Activated CD4-positive, alpha-beta T cell treated with anti-CD3 and anti-CD28 coated beads, Interleukin-2, Interleukin-6, amounts not matched to agents 100 ng/mL and 50 ng/mL, durations not matched to agents 16 hours and 8 hours (primary cell): Measurements from ENCODE around the gene CDK6.
"Not testable (repeated sequence)": the region's sequence is repeated elsewhere in the genome, so short reads cannot be mapped to it uniquely, and the experiment has no call there.

Experiments used
- DNase-seq: peaks from one replicate; pipeline ENCODE4 v3.0.0-alpha.2; 2020

The CDK6 gene

GRCh38 chr7:92613720-92614119, 222.7 kb downstream of the CDK6 start:
- no peak for DNase-seq

DNA sequence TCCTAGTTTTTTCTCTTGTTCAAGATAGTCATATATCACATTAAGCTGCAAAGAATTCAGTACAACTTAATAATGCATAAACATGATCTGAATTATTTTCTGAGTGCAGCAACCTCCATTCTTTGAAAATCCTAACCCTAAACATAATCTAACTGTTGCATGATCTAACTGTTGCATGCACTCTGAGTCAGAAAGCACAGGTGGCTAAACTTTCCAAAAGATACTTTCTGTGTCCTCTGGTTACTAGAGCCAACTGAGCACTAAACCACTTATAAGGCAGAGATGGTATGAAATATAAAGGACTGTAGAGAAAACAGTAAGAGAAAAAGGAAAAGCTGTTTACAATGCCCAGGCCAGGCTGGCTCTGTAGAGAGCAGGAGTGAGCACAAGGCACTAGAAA, 223.2 kb downstream of the CDK6 start:
- no peak for DNase-seq

GRCh38 chr7:92612501-92612900, 223.9 kb downstream of the CDK6 start:
- DNase-seq, result no peak

- no peak for DNase-seq
Observed at GRCh38 chr7:92611735-92612134, 224.6 kb downstream of the CDK6 start.

DNA sequence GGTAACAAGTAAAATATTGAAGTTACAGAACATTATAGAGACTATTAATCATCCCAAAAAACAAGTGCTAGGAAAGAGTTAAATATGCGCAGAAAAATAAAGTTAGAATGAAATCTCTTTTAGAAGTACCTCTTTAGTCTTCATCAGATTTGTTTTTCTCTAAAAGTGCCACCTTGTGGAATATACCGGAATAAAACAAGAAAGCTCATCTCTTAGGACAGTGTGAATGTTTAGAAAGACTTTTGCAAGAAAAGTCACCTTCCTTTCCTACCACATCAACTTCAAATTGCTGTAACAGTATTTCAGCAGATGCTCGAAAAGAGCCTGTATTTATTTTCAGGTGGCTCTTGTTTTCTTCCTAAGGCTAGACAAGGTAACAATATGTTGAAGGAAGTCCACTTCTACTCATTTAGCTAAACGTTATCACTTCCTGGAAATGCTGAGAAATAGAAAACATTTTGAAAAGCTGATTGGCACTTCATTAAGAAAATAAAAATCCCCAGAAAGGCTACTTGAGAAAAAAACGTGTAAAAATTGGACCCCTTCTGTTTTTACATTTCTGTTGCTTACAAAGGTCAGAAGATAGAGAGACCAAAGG, 226.4 kb downstream of the CDK6 start:
- no peak for DNase-seq

DNA sequence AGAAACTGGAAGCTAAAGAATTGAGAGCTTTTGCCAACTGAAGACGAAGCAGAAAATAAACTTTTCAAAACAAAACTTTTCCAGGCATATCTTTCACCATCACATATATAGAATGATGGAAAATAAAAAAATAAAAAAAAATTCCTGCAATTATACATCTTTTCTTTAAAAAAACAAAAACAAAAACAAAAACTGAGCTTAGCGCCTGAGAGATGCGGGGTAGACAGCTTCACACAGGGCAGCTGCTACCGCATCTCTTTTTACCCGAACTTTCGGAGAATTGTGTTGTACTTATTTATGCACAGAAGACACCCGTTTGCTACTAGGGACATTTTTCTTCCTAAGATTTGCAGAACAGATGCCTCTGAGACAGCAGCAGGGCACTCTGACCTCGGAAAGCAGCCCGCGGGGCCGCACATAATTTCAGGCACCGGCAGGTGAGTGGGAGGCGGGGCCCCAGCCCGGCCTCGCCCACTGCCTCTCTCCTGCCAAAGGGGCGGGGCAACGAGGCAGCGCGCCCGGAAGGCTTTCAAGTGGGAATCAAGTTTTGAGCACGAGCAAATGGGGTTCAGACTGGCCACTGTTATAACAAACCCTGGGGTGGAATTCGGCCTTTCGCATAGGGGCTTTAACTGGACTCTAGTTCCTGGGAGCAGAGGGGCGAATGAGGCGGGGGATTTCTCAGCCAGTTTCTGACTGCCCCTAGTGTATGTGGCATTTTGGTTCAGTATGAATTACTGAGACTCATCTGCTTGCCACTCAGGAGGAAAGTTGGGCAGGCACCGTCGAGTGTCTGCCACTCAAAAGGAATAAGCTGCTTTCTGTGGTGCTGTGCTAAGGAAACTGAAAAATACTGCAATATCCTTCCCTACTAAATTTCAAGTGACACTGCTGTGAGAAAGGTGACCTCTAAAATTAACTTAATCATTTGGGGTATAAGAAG, 227.7 kb downstream of the CDK6 start:
- DNase-seq, result no peak

DNA sequence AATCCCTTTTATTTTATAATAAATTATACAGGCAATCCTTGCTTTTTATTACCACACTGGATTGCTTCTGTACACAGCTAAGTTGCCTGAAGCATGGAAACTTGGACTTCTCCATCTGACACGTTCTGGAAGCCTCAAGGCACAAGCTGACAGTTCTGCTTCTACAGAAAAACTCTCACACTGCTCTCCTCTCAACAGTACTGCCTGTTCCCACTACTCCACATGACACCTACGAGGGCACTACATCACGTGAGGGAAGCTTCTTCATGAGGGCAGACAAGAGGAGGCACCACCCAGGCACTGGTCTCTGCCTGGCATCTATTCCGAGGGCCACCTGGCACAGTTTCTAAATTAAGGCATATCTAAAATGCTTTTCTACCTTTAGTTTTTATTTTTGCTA, 229.4 kb downstream of the CDK6 start:
- no peak for DNase-seq

GRCh38 chr7:92604517-92604916, 231.9 kb downstream of the CDK6 start:
- DNase-seq, result not testable (repeated sequence)

GRCh38 chr7:92603089-92603445, 233.3 kb downstream of the CDK6 start:
- DNase-seq, result no peak

DNA sequence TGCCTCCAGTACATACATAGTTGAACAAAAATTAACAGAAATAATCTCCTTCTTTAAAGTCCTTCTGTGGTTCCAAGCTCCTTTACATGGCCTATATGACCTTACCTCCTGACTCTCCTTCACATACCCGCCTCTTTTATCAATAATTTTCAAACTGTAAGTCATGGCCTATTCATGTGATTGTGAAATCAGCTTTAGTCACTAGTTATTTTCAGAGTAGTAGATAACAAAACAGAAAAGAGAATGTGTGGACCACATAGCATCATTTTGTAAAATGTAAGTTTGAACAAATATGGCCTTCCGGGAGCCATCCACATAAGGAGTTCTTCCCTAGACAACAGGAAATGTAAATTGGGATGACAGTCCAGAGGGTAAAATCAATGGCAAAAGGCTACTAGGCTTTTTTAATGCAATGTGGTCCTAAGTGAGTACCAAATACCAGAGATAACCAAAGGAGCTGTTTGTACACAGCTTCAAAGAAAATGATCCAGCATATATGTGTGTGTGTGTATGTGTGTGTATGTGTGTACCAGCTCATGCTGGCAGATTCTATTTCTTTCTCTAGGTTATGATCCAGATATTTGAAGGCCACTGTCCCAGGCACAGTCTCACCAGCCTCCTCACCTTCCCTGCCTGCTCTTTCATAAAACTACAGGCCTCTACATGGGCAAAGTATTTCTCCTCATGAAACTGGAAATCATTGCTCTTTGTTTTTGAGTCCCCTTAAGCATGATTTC, 233.9 kb downstream of the CDK6 start:
- DNase-seq, result no peak

- no peak for DNase-seq
Observed at GRCh38 chr7:92598310-92598981, 237.9 kb downstream of the CDK6 start.

DNA sequence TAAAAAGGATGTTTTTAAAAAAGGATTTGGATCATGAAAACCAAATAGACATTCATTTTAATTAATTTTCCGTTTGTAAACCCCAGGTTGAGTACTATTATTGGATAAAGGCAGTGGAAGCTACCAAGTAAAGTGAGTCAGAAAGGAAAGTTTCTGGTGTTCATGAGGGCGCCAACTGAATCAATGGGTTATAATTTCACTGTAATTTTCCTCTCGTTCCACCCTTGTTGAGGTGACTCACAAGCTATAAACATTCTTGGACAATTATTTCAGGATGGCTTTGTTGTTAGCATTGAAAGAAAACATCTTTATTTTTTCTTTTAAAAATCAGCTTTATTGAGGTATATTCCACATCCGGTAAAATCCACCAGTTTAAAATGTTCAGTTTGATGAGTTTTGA, 241.1 kb downstream of the CDK6 start:
- no peak for DNase-seq

DNA sequence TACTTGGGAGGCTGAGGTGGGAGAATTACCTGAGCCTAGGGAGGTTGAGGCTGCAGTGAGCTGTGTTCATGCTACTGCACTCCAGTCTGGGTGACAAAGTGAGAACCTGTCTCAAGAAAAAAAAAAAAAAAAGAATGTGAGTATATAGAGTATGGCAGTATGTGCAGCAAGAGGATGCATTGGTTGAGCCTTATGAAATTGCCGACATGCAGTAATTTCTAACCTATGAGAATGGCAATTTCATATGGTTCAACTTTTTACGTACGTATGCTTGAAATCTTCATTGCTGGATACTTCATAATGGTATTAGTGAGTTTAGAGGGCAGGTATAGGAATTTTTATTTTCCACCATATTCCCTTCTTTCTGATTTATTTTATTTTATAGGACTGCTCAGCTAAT, 241.6 kb downstream of the CDK6 start:
- no peak for DNase-seq

DNA sequence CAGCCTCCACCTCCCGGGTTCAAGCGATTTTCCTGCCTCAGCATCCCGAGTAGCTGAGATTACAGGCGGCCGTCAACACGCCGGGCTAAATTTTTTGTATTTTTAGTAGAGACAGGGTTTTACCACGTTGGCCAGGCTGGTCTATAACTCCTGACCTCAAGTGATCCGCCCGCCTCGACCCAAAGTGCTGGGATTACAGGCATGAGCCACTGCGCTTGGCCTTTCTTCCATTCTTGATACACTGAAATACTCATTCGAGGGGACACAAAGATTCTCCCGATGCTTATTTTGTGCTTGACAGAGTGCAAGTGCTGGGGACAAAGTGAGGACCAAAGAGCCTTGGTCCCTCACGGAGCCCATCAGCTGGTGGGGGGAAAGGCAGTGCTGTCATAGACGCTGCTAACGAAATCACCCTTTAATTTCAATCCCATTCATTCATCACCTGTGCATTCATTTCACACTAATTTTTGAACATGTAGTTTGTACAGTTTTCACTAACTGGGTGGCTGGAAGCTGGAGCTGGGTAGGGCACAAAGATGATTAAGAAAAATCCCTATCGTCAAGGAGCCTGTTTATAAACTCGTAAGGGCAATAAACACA, 245.6 kb downstream of the CDK6 start:
- DNase-seq, result no peak

GRCh38 chr7:92589056-92589455, 247.3 kb downstream of the CDK6 start:
- DNase-seq, result no peak

DNA sequence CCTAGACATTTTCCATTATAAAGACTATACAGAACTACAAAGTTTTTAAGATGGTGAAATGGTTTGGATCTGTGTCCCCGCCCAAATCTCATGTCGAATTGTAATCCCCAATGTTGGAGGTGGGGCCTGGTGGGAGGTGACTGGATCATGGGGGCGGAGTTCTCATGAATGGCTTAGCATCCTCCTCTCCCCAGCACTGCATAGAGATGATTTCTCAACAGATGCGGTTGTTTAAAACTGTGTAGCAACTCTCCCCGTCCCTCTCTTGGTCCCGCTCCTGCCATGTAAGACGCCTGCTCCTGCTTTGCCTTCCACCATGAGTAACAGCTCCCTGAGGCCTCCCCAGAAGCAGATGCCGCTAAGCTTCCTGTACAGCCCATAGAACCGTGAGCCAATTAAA, 247.8 kb downstream of the CDK6 start:
- no peak for DNase-seq

DNA sequence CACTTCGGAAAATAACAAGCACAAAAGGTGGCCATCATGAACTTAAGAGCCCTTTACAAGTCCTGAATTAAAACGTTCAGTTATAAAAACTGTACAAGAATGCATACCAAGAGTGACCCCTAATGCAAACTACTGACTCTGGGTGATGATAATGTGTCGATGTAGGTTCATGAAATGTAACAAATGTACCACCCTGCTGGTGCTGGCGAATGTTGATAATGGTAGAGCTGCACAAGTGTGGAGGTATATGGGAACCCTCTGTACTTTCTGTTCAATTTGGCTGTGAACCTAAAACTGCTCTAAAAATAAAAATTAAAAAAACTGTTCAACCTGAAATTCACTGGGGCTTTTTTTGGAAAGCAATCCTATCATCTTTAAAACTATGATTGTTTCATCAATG, 249.5 kb downstream of the CDK6 start:
- DNase-seq, result no peak

GRCh38 chr7:92586403-92586802, 250.0 kb downstream of the CDK6 start:
- DNase-seq, result no peak

- no peak for DNase-seq
Observed at GRCh38 chr7:92584953-92585352, 251.4 kb downstream of the CDK6 start.

DNA sequence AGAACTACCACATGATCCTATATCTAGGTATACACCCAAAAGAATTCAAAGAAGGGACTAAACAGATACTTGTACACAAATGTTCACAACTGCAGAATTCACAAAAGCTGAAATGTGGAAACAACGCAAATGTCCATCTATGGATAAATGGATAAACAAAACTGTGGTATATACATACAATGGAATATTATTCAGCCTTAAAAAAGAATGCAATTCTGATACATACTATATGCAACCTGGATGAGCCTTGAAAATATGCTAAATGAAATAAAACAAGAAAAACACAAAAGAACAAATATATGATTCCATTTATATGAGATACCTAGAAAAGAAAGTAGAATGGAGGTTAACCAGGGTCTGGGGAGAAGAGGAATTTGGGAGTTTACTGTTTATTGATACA, 253.4 kb downstream of the CDK6 start:
- DNase-seq, result no peak

DNA sequence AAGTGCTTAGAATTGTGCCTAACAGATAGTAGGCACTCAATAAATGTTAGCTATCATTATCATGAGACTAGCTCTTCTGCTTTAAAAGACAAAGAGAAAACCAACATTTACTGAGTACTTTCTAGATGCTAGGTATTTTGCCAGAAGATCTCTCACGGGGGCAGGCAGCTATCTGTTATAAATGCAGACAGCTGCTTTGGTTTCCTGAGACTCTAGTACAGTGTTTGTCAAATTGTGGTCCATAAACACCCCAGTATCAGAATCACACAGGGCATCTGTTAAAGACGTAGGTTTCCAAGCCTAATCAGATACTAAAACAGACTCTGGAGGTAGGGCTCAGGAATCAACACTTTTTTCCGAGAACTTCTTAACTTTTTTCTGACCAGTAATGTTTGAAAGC, 260.1 kb downstream of the CDK6 start:
- no peak for DNase-seq

DNA sequence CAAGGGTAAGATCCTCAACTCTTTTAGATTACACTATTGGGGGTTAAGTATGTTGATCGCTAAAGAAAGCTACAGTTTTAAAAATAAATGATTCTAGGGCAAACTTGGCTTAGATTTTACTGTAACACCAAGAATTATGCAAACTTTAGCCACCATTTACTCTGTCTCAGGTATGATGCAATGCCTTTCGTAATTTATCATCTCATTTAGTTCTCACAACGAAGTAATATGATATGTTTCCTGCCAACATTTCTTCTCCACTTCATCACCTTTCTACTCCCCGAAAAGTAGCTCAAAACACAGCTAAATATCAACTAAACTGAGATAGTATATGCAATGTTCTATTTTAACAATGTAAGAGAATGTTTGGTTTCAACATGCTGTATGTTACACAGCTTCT, 267.2 kb downstream of the CDK6 start:
- DNase-seq, result no peak

DNA sequence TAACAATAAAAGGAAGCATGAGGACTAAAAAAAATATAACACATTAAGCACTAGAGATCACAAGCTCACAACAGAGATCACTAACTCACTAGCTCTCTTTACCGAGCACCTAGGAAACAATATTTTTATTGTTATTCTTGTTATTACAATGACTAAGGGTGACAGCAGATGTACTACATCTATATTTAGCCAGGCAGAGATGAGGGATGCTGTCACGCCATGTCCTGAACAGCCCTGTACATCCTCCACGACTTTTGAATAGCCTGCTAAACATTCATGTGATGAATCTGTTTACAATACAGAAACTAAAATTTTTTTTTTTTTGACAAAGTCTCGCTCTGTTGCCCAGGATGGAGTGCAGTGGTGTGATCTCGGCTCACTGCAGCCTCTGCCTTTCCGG, 268.9 kb downstream of the CDK6 start:
- no peak for DNase-seq
